HEK293 (cell line): Measurements from ENCODE around the gene ASAP2.

Experiments
- CTCF ChIA-PET: fragments of 350-600 bp; formaldehyde crosslinking; extraction: SDS; loops from one replicate; lab custom pipeline; 2021; ENCODE audit warnings: antibody characterized with exemption; lab: Yijun Ruan, JAX
- POLR2A ChIA-PET: fragments of 300-600 bp; formaldehyde crosslinking; extraction: SDS; loops from one replicate; lab custom pipeline; 2020; ENCODE audit warnings: antibody characterized with exemption, inconsistent platforms; lab: Yijun Ruan, JAX
- H3K27ac ChIP-seq: fragments of 200-500 bp; sonication (Bioruptor generic); 2 replicates; pipeline ENCODE4 v1.5.1; 2014; ENCODE audit warnings: low read depth, low read length, control low read depth, inconsistent platforms; ENCODE audit errors: extremely low read depth
- H3K36me3 ChIP-seq, 2 experiments: fragments of 200-500 bp in 1 of 2; sonication (Bioruptor generic) in 1 of 2; 1 replicate in 1 of 2; 2 replicates in 1 of 2; pipeline ENCODE4 v1.5.1; 2014 to 2017; ENCODE audit warnings: inconsistent platforms in 2 of 2, low read length in 2 of 2; ENCODE audit not compliant: control insufficient read depth in 2 of 2, insufficient read depth in 1 of 2
- H3K4me1 ChIP-seq: fragments of 200-500 bp; sonication (Bioruptor generic); 2 replicates; pipeline ENCODE4 v1.5.1; 2014; ENCODE audit warnings: mild to moderate bottlenecking, low read length, inconsistent platforms; ENCODE audit not compliant: control insufficient read depth, insufficient read depth
- H3K4me3 ChIP-seq: 2 replicates; pipeline ENCODE4 v1.5.1; 2011; ENCODE audit warnings: low read depth, mild to moderate bottlenecking, control low read depth, low read length, moderate library complexity
- H3K9me3 ChIP-seq: fragments of 200-500 bp; sonication (Bioruptor generic); 2 replicates; pipeline ENCODE4 v1.5.1; 2014; ENCODE audit warnings: low read depth, low read length, inconsistent platforms; ENCODE audit not compliant: control insufficient read depth, insufficient read depth
- HOXD13 ChIP-seq: sonication (generic); formaldehyde crosslinking; IDR thresholded peaks from 2 replicates; pipeline ENCODE4 v1.8.0; 2022; ENCODE audit warnings: missing genetic modification reagents, borderline replicate concordance
- KLF1 ChIP-seq: fragments of 450-650 bp; formaldehyde crosslinking; IDR thresholded peaks from 2 replicates; pipeline ENCODE4 v1.5.1; 2016; ENCODE audit warnings: missing biosample characterization, missing genetic modification characterization
- KLF16 ChIP-seq: fragments of 450-650 bp; formaldehyde crosslinking; IDR thresholded peaks from 2 replicates; pipeline ENCODE4 v1.5.1; 2017; ENCODE audit warnings: missing biosample characterization, missing genetic modification characterization
- PBX3 ChIP-seq: sonication (generic); formaldehyde crosslinking; IDR thresholded peaks from 2 replicates; pipeline ENCODE4 v1.8.1; 2022; ENCODE audit warnings: mild to moderate bottlenecking, moderate library complexity, missing genetic modification reagents
- REST ChIP-seq: fragments of 450-650 bp; formaldehyde crosslinking; IDR thresholded peaks from 2 replicates; pipeline ENCODE4 v1.5.1; 2016; ENCODE audit warnings: missing biosample characterization, missing genetic modification characterization
- SCRT2 ChIP-seq: fragments of 450-650 bp; formaldehyde crosslinking; IDR thresholded peaks from 2 replicates; pipeline ENCODE4 v1.5.1; 2016; ENCODE audit warnings: missing biosample characterization, missing genetic modification characterization
- ZBTB8A ChIP-seq: fragments of 450-650 bp; formaldehyde crosslinking; IDR thresholded peaks from 2 replicates; pipeline ENCODE4 v1.5.1; 2016; ENCODE audit warnings: missing biosample characterization, missing genetic modification characterization
- ZFHX2 ChIP-seq: fragments of 450-650 bp; formaldehyde crosslinking; conservative IDR thresholded peaks from 2 replicates; pipeline ENCODE4 v1.5.1; 2016; ENCODE audit warnings: missing biosample characterization, missing genetic modification characterization
- ZNF169 ChIP-seq: fragments of 450-650 bp; formaldehyde crosslinking; IDR thresholded peaks from 2 replicates; pipeline ENCODE4 v1.5.1; 2016; ENCODE audit warnings: missing biosample characterization, missing genetic modification characterization
- ZNF202 ChIP-seq: fragments of 450-650 bp; formaldehyde crosslinking; IDR thresholded peaks from 2 replicates; pipeline ENCODE4 v1.5.1; 2016; ENCODE audit warnings: missing biosample characterization, missing genetic modification characterization, borderline replicate concordance
- ZNF274 ChIP-seq, 2 experiments: fragments of 200-500 bp in 1 of 2; fragments of 450-650 bp in 1 of 2; sonication (Bioruptor generic) in 1 of 2; formaldehyde crosslinking in 1 of 2; IDR thresholded peaks; 2 replicates each; pipeline versions ENCODE4 v1.5.1 to v1.6.1; 2014 to 2016; ENCODE audit warnings: borderline replicate concordance in 1 of 2, inconsistent platforms in 1 of 2, low read length in 1 of 2, missing biosample characterization in 1 of 2, missing genetic modification characterization in 1 of 2
- ZNF37A ChIP-seq: fragments of 450-650 bp; IDR thresholded peaks from 2 replicates; pipeline ENCODE4 v1.5.1; 2018; ENCODE audit warnings: missing biosample characterization, missing genetic modification characterization
- ZNF473 ChIP-seq: fragments of 450-650 bp; formaldehyde crosslinking; IDR thresholded peaks from 2 replicates; pipeline ENCODE4 v1.5.1; 2017; ENCODE audit warnings: missing biosample characterization, missing genetic modification characterization
- ZNF48 ChIP-seq: fragments of 450-650 bp; formaldehyde crosslinking; IDR thresholded peaks from 2 replicates; pipeline ENCODE4 v1.5.1; 2016; ENCODE audit warnings: missing biosample characterization, missing genetic modification characterization
- ZNF654 ChIP-seq: fragments of 450-650 bp; formaldehyde crosslinking; IDR thresholded peaks from 2 replicates; pipeline ENCODE4 v1.5.1; 2016; ENCODE audit warnings: low read depth, missing biosample characterization, missing genetic modification characterization
- ZNF692 ChIP-seq: fragments of 450-650 bp; formaldehyde crosslinking; IDR thresholded peaks from 2 replicates; pipeline ENCODE4 v1.5.1; 2016; ENCODE audit warnings: missing biosample characterization, missing genetic modification characterization
- ZNF701 ChIP-seq: fragments of 450-650 bp; formaldehyde crosslinking; IDR thresholded peaks from 2 replicates; pipeline ENCODE4 v1.5.1; 2016; ENCODE audit warnings: missing biosample characterization, missing genetic modification characterization
- TF ChIP-seq, protein P1 (sequence below): fragments of 450-650 bp; formaldehyde crosslinking; conservative IDR thresholded peaks from 2 replicates; pipeline ENCODE4 v1.5.1; 2016; ENCODE audit warnings: low read depth, missing biosample characterization, missing genetic modification characterization
- TF ChIP-seq, protein P2 (sequence below): fragments of 450-650 bp; formaldehyde crosslinking; IDR thresholded peaks from 2 replicates; pipeline ENCODE4 v1.5.1; 2016; ENCODE audit warnings: missing biosample characterization, missing genetic modification characterization

The ASAP2 gene

GRCh38 chr2:9365498-9366019, 158.9 kb downstream of the ASAP2 start (continued):
- TF ChIP-seq ZNF692 (tag by site-specific recombination) = no peak
- TF ChIP-seq, protein P1, sequence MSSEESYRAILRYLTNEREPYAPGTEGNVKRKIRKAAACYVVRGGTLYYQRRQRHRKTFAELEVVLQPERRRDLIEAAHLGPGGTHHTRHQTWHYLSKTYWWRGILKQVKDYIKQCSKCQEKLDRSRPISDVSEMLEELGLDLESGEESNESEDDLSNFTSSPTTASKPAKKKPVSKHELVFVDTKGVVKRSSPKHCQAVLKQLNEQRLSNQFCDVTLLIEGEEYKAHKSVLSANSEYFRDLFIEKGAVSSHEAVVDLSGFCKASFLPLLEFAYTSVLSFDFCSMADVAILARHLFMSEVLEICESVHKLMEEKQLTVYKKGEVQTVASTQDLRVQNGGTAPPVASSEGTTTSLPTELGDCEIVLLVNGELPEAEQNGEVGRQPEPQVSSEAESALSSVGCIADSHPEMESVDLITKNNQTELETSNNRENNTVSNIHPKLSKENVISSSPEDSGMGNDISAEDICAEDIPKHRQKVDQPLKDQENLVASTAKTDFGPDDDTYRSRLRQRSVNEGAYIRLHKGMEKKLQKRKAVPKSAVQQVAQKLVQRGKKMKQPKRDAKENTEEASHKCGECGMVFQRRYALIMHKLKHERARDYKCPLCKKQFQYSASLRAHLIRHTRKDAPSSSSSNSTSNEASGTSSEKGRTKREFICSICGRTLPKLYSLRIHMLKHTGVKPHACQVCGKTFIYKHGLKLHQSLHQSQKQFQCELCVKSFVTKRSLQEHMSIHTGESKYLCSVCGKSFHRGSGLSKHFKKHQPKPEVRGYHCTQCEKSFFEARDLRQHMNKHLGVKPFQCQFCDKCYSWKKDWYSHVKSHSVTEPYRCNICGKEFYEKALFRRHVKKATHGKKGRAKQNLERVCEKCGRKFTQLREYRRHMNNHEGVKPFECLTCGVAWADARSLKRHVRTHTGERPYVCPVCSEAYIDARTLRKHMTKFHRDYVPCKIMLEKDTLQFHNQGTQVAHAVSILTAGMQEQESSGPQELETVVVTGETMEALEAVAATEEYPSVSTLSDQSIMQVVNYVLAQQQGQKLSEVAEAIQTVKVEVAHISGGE (tag by site-specific recombination) = no peak
- TF ChIP-seq ZNF37A (tag by site-specific recombination) = no peak

DNA sequence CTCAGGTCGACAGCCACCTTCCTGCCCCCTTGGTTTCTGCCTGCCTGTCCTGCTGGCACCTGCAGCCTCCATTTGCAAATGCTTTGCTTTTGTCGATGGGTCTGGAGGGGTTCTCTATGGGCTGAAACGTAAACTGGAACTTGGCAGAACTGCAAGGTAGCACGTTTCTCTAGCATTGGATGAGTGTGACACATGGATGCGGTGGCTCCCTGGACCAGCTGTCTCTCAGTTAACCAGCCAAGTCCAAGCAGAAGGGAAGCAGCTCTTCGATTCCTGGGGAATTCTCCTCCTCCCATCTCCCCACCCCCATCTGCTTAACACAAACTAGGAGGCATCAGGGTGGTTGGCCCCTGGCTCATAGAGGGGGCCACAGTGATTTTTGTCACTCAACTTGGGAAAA, 159.4 kb downstream of the ASAP2 start:
- no peak overlapping the region for H3K27ac ChIP-seq
- H3K4me1 ChIP-seq = peaks cover 3% of the 10 kb centered on the region; the same call in 1 of the 2 replicates
- TF ChIP-seq SCRT2 (tag by site-specific recombination) (no peak), ZNF654 (no peak), KLF16 (no peak), ZNF274 (IDR thresholded peaks at IDR 0.05; ENCODE audit: low read length) (no peak), ZNF274 (tag by site-specific recombination; IDR thresholded peaks at IDR 0.05; ENCODE audit: borderline replicate concordance) (no peak), ZBTB8A (no peak), ZNF169 (tag by site-specific recombination) (no peak), ZFHX2 (tag by site-specific recombination) (no peak), ZNF473 (tag by site-specific recombination) (no peak), ZNF48 (tag by site-specific recombination) (no peak), REST (tag by site-specific recombination) (no peak), KLF1 (tag by site-specific recombination) (no peak), ZNF202 (tag by site-specific recombination) (no peak), HOXD13 (CRISPR knock-in tag) (no peak), PBX3 (CRISPR knock-in tag) (no peak), ZNF701 (tag by site-specific recombination) (no peak)
- TF ChIP-seq, protein P2, sequence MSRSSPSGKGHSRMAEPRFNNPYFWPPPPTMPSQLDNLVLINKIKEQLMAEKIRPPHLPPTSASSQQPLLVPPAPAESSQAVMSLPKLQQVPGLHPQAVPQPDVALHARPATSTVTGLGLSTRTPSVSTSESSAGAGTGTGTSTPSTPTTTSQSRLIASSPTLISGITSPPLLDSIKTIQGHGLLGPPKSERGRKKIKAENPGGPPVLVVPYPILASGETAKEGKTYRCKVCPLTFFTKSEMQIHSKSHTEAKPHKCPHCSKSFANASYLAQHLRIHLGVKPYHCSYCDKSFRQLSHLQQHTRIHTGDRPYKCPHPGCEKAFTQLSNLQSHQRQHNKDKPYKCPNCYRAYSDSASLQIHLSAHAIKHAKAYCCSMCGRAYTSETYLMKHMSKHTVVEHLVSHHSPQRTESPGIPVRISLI = no peak
- no peaks in the 10 kb centered on the region for H3K9me3 ChIP-seq
- CTCF ChIA-PET = interaction anchor here (0.6 to 0.9 kb wide), 2 partner anchors 417 to 486 kb away, joined by 3 to 5 read pairs; no protein-coding TSS in a partner anchor
- peaks cover 23 to 51% of the 10 kb centered on the region in 2 experiments; a peak in 2 of 3 replicates for H3K36me3 ChIP-seq
- POLR2A ChIA-PET = no interaction called here
- no peak overlapping the region for H3K4me3 ChIP-seq
